Common myeloid progenitor, CD34-positive (primary cell): ENCODE data around the gene LYRM4.

ENCODE experiments used
- CTCF ChIA-PET: fragments of 350-600 bp; sonication (Branson Sonifier 250); formaldehyde crosslinking; loops from one replicate; lab custom pipeline; 2021; ENCODE audit warnings: antibody characterized with exemption; lab: Charles Lee
- POLR2A ChIA-PET: fragments of 350-600 bp; sonication (Branson Sonifier 250); formaldehyde crosslinking; loops from one replicate; lab custom pipeline; 2021; ENCODE audit warnings: antibody characterized with exemption; lab: Charles Lee
- DNase-seq, 3 donors: peaks; one replicate each; pipeline versions ENCODE4 v3.0.0 to v3.0.0-alpha.2; 2013
- H3K27ac ChIP-seq, 2 experiments: 1 replicate in 1 of 2; 2 replicates in 1 of 2; pipeline ENCODE4 v1.7.0; 2013; ENCODE audit warnings: inconsistent platforms in 2 of 2, low read length in 2 of 2, mild to moderate bottlenecking in 2 of 2, low read depth in 1 of 2, moderate library complexity in 1 of 2; ENCODE audit not compliant: severe bottlenecking in 2 of 2, insufficient read depth in 1 of 2, poor library complexity in 1 of 2
- H3K27me3 ChIP-seq, 5 experiments: replicated peaks in 2 of 5; 1 replicate in 3 of 5; 2 replicates in 2 of 5; pipeline versions ENCODE4 v1.6.1 to v1.7.0; 2013; ENCODE audit warnings: low read length in 4 of 5, mild to moderate bottlenecking in 2 of 5, moderate library complexity in 2 of 5, inconsistent platforms in 1 of 5; ENCODE audit not compliant: insufficient read depth in 5 of 5, control insufficient read depth in 4 of 5
- H3K36me3 ChIP-seq, 4 experiments: 1 replicate in 2 of 4; 2 replicates in 2 of 4; pipeline versions ENCODE4 v1.6.1 to v1.7.0; 2013; ENCODE audit warnings: low read length in 3 of 4, control low read depth in 1 of 4, mild to moderate bottlenecking in 1 of 4; ENCODE audit not compliant: control insufficient read depth in 4 of 4, insufficient read depth in 4 of 4
- H3K4me1 ChIP-seq, 4 experiments: 1 replicate in 3 of 4; 2 replicates in 1 of 4; pipeline versions ENCODE4 v1.6.1 to v1.7.1; 2013; ENCODE audit warnings: low read length in 3 of 4, mild to moderate bottlenecking in 3 of 4, control low read depth in 1 of 4, inconsistent platforms in 1 of 4, moderate library complexity in 1 of 4; ENCODE audit not compliant: control insufficient read depth in 4 of 4, insufficient read depth in 4 of 4; ENCODE audit errors: control extremely low read depth in 1 of 4
- H3K4me3 ChIP-seq, 7 experiments: 1 replicate in 4 of 7; 2 replicates in 3 of 7; pipeline versions ENCODE4 v1.5.1 to v1.7.0; 2013; ENCODE audit warnings: mild to moderate bottlenecking in 7 of 7, low read length in 6 of 7, moderate library complexity in 6 of 7, inconsistent platforms in 2 of 7, low read depth in 2 of 7, control low read depth in 1 of 7; ENCODE audit not compliant: insufficient read depth in 4 of 7, control insufficient read depth in 1 of 7; ENCODE audit errors: extremely low read depth in 1 of 7
- H3K9me3 ChIP-seq, 5 experiments: 1 replicate in 4 of 5; 2 replicates in 1 of 5; pipeline versions ENCODE4 v1.6.1 to v1.7.1; 2013; ENCODE audit warnings: low read length in 4 of 5, mild to moderate bottlenecking in 2 of 5, inconsistent platforms in 1 of 5, low read depth in 1 of 5, moderate library complexity in 1 of 5; ENCODE audit not compliant: control insufficient read depth in 4 of 5, insufficient read depth in 2 of 5; ENCODE audit errors: control extremely low read depth in 1 of 5
- WGBS: methylation state at CpG from one replicate; pipeline ENCODE4 v1.1.5; 2013; ENCODE audit not compliant: insufficient coverage; 5-methylcytosine and 5-hydroxymethylcytosine counted together

The LYRM4 gene

GRCh38 chr6:5089481-5090438 lies 171.0 kb downstream of the LYRM4 start:
- Histone ChIP-seq H3K4me3 (no peak overlapping the region), H3K27me3 (peaks cover 0 to 56% (median 35%) of the 10 kb centered on the region in 5 experiments), H3K9me3 (no peaks in the 10 kb centered on the region), H3K4me1 (peaks cover 0 to 20% (median 19%) of the 10 kb centered on the region in 4 experiments), H3K36me3 (no peaks in the 10 kb centered on the region), H3K27ac (no peak overlapping the region)
- ChIA-PET CTCF (no interaction called here), POLR2A (no interaction called here)
- peak in 1 of 3 donors; percentile 41 for DNase-seq
- WGBS: 70% methylated on average over 3 of the region's 5 CpGs

GRCh38 chr6:5088780-5089179 lies 172.0 kb downstream of the LYRM4 start:
- peaks cover 0 to 66% (median 38%) of the 10 kb centered on the region in 5 experiments for H3K27me3 ChIP-seq
- no peaks in the 10 kb centered on the region for H3K36me3 ChIP-seq
- no CpG with 5 or more reads among the region's 3 CpGs for WGBS
- H3K9me3 ChIP-seq: no peaks in the 10 kb centered on the region
- H3K4me3 ChIP-seq: no peak overlapping the region
- no peak for DNase-seq
- H3K4me1 ChIP-seq: peaks cover 0 to 28% (median 27%) of the 10 kb centered on the region in 4 experiments
- ChIA-PET POLR2A (no interaction called here), CTCF (interaction anchor here (1.0 kb wide), 1 partner anchor 12 kb away, joined by 3 read pairs; no protein-coding TSS in a partner anchor)
- no peak overlapping the region for H3K27ac ChIP-seq

- no peaks in the 10 kb centered on the region for H3K9me3 ChIP-seq
- WGBS: 68% methylated on average over 14 of the region's 19 CpGs
- ChIA-PET POLR2A (no interaction called here), CTCF (no interaction called here)
- no peak overlapping the region for H3K27ac ChIP-seq
- no peak overlapping the region for H3K4me3 ChIP-seq
- peaks cover 5 to 79% (median 44%) of the 10 kb centered on the region in 5 experiments for H3K27me3 ChIP-seq
- no peaks in the 10 kb centered on the region for H3K36me3 ChIP-seq
- no peak for DNase-seq
- peaks cover 0 to 28% (median 27%) of the 10 kb centered on the region in 4 experiments for H3K4me1 ChIP-seq
Observed at GRCh38 chr6:5087389-5087788, 173.4 kb downstream of the LYRM4 start.

GRCh38 chr6:5086294-5086890 lies 174.4 kb downstream of the LYRM4 start:
- Histone ChIP-seq H3K4me3 (peak overlapping the region in 5 of 7 experiments; percentile 55 to 79 (median 71)), H3K27me3 (peaks cover 5 to 87% (median 44%) of the 10 kb centered on the region in 5 experiments), H3K36me3 (no peaks in the 10 kb centered on the region), H3K4me1 (peaks cover 0 to 28% (median 27%) of the 10 kb centered on the region in 4 experiments), H3K27ac (no peak overlapping the region), H3K9me3 (no peaks in the 10 kb centered on the region)
- ChIA-PET POLR2A (no interaction called here), CTCF (no interaction called here)
- peak; percentile 18 to 61 (median 52) for DNase-seq
- 22% methylated on average over 54 of the region's 56 CpGs for WGBS

- Histone ChIP-seq H3K4me1 (peaks cover 0 to 28% (median 27%) of the 10 kb centered on the region in 4 experiments), H3K27ac (no peak overlapping the region), H3K36me3 (no peaks in the 10 kb centered on the region), H3K4me3 (peak overlapping the region; percentile 37 to 79 (median 63)), H3K27me3 (peaks cover 5 to 82% (median 44%) of the 10 kb centered on the region in 5 experiments), H3K9me3 (no peaks in the 10 kb centered on the region)
- peak; percentile 25 to 73 (median 59) for DNase-seq
- CTCF ChIA-PET: no interaction called here
- POLR2A ChIA-PET: interaction anchor here (0.6 kb wide), 1 partner anchor 28 kb away, joined by 3 read pairs; no protein-coding TSS in a partner anchor
- 1% methylated on average over 69 of the region's 74 CpGs for WGBS
Observed at GRCh38 chr6:5085648-5086293, 175.0 kb downstream of the LYRM4 start.

- ChIA-PET POLR2A (interaction anchor here (0.6 kb wide), 1 partner anchor 27 kb away, joined by 3 read pairs; no protein-coding TSS in a partner anchor), CTCF (interaction anchor here (0.7 kb wide), 1 partner anchor 10 kb away, joined by 3 read pairs; no protein-coding TSS in a partner anchor)
- Histone ChIP-seq H3K9me3 (no peaks in the 10 kb centered on the region), H3K36me3 (no peaks in the 10 kb centered on the region), H3K27me3 (peaks cover 5 to 78% (median 41%) of the 10 kb centered on the region in 5 experiments), H3K4me1 (peaks cover 0 to 28% (median 26%) of the 10 kb centered on the region in 4 experiments), H3K27ac (no peak within 1 kb of the TSS), H3K4me3 (peak within 1 kb of the TSS; percentile 37 to 79 (median 63))
- WGBS: 0% methylated on average over 73 of the region's 83 CpGs
- peak; percentile 18 to 82 (median 75) for DNase-seq
Observed at GRCh38 chr6:5084781-5085647, 175.7 kb downstream of the LYRM4 start, which contains the start of gene PPP1R3G. TSS of gene PPP1R3G (plus strand) at chr6:5085341. CDS start at chr6:5085486, 145 bp downstream.
